Erythroblast (primary cell): ENCODE data around the gene THSD4.

Experiments
- DNase-seq, 2 experiments: peaks; one replicate each; lab custom pipeline; 2025; lab: John Stamatoyannopoulos, UW
- GATA1 ChIP-seq: IDR thresholded peaks from 2 replicates; pipeline ENCODE4 v1.6.1; 2011; ENCODE audit warnings: low read depth, mild to moderate bottlenecking, control low read depth, low read length, moderate library complexity
- POLR2A ChIP-seq: IDR thresholded peaks from 2 replicates; pipeline ENCODE4 v1.6.1; 2011; ENCODE audit warnings: mild to moderate bottlenecking, low read length

Gene THSD4

GRCh38 chr15:71566226-71566625, 451.0 kb downstream of the THSD4 start:
- TF ChIP-seq GATA1 = no peak
- TF ChIP-seq POLR2A = no peak
- no peak for DNase-seq

DNA sequence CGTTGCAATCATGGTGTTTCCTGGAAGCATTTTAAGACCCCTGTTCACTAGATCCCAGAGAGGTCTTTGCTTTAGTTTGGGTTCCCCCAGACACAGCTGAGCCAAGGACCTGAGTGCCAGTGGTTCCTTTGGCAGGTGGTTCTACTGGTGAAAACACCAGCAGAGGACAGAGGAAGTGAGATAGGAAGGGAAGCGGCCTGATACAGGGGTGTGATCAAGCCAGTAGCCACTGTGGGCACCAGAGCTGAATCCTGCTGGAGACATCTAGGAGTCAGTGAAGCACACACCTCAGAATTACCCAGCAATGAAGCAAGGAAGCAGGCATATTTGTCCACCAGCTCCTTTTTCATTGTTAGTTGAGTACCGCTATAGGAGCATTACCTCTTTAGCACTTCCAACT, 451.9 kb downstream of the THSD4 start:
- TF ChIP-seq GATA1 = no peak
- TF ChIP-seq POLR2A = no peak
- no peak for DNase-seq

DNA sequence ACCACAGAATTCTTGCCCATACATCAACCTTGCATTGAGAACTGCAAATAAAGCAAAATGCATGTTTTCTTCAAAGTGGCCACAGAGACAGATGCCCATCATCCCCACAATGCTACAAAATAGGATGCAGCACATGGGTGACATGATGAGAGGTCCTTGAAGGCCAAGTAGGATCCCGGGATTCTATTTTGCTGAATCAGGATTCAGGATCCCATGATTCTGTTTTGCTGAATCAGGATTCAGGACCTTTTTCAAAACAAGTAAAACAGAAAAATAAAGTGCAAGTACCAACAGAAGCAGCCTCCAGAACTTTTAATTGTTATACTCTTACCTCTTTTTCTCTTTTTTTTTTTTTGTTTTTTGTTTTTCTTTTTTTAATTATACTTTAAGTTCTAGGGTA, 453.0 kb downstream of the THSD4 start:
- TF ChIP-seq POLR2A = no peak
- no peak for TF ChIP-seq GATA1

GRCh38 chr15:71570736-71571135, 455.5 kb downstream of the THSD4 start:
- TF ChIP-seq POLR2A = no peak
- TF ChIP-seq GATA1 = no peak
- no peak for DNase-seq

More for the DNA sequence above, 453.0 kb downstream of the THSD4 start:
- no peak for DNase-seq

DNA sequence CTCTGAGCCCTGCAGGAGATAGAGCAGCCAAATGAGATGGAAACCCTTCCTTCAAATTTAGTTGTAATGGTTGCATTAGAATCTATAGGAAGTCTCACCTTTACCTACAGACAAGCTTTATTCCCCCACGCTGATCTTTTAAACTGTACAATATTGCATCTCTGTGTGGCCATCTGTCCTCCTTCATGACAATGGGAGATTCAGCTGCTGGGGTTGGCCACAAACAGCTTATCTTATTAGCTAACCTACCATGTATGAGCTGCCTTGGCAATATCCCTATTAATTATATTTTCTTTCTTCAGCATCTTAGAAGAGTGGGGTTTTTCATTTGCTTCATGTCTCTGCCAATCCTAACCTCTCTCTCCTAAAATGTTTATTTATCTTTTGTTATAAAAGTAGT, 456.4 kb downstream of the THSD4 start:
- DNase-seq = no peak
- TF ChIP-seq GATA1 = no peak
- no peak for TF ChIP-seq POLR2A

DNA sequence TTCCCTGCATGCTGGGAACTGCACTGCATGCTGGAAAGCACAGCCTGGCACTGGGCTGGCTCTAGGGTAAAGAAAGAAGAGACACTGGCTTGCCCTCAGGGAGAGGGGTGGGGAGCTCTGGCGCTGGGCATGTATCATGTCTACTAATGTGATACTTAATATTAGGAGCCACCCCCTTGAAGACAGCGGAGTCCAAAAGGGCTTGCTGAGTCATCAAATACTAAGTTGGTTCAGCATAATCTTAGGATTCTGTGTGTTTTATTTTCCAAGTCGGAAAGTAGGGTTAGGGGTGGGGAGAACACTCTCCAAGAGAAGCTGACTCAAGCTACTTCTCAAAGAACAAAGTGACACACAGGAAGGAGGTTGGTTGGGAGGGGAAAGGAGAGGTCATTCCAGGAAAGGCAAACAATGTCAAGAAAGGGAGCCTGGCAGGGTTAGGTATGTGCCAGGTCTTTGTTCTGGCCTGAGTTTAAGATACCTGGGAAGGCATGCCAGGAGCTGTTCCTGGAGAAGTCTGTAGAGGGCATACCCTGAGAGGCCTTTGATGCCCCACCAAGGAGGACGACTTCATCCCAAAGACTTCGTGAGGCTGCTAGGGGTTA, 457.3 kb downstream of the THSD4 start:
- no peak for DNase-seq
- TF ChIP-seq POLR2A = no peak
- no peak for TF ChIP-seq GATA1

DNA sequence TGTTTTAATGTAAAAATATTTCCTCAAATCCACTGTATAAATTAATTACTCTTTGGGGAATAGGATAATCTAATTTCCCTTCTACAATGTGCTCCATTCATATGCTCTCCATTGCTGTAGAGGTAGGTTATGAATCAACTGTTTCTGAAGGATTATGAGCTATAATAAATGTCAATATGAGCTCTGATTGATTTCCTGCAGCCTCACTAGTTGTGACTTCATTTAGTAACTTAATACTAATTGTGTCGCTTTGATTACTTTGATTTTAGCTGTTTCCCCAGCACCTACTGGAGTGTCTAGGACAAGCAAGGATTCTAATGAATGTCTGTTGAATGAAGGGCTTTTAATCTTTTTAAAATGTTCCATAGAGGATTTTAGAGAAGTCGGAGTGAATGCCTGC, 458.3 kb downstream of the THSD4 start:
- TF ChIP-seq GATA1 (no peak), POLR2A (no peak)
- DNase-seq = no peak

- TF ChIP-seq POLR2A (no peak), GATA1 (no peak)
- DNase-seq = no peak
Observed at GRCh38 chr15:71575474-71576045, 460.3 kb downstream of the THSD4 start.

- no peak for DNase-seq
- no peak for TF ChIP-seq POLR2A
- no peak for TF ChIP-seq GATA1
Observed at GRCh38 chr15:71577071-71577470, 461.8 kb downstream of the THSD4 start.

- DNase-seq = no peak
- no peak for TF ChIP-seq GATA1
- TF ChIP-seq POLR2A = no peak
Observed at GRCh38 chr15:71581398-71581930, 466.2 kb downstream of the THSD4 start.

GRCh38 chr15:71585159-71585558, 469.9 kb downstream of the THSD4 start:
- TF ChIP-seq GATA1 = no peak
- TF ChIP-seq POLR2A = no peak
- DNase-seq = no peak

GRCh38 chr15:71586463-71586862, 471.2 kb downstream of the THSD4 start:
- no peak for DNase-seq
- no peak for TF ChIP-seq GATA1
- TF ChIP-seq POLR2A = no peak

DNA sequence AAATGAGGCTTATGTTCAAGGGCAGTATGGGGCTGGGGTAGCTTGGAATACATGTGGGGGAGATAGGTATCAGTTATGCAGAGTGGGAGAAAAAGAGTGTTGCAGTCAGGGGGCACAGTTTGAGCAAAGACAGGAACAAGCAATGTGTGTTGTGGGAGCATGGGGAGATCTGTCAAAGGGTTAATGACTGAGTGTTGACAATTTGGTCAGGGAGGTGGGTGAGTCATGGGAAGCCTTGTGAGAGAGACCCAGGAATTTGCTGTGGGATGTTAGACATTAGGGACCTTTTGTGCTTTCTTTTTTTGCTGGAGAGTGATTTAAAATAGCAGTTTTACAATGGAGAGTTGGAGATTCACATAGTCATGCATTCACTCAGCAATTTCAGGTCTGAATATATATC, 473.5 kb downstream of the THSD4 start:
- TF ChIP-seq POLR2A = no peak
- TF ChIP-seq GATA1 = no peak
- DNase-seq = no peak

- no peak for DNase-seq
- TF ChIP-seq POLR2A = no peak
- TF ChIP-seq GATA1 = no peak
Observed at GRCh38 chr15:71591057-71591456, 475.8 kb downstream of the THSD4 start.

DNA sequence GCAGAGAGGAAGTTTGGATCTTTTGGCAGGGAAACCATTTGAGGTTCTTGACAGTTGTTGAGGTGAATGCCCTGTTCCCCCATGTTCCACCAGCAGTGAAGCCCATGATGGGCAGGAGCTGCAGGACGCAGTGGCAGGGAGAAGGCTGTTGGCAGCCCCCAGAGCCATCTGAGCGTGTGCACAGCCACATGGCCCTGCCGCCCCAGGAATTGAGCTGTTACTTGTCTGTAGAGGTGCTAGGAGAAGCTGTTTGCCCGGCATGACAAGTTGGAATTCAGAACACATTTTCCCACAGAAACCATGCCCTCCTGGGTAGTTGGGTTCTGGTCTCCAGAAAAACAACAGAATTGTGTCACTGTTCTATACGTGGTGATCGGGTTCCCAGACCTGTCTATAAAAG, 476.9 kb downstream of the THSD4 start:
- no peak for TF ChIP-seq GATA1
- no peak for TF ChIP-seq POLR2A
- DNase-seq = no peak
